GM23248 (cell line): Measurements from ENCODE around the gene KLHL3.

Source experiments
- EZH2 ChIP-seq: fragments of 200-600 bp; sonication (generic); IDR thresholded peaks from 2 replicates; pipeline ENCODE4 v1.6.1; 2018; ENCODE audit warnings: antibody characterized with exemption, mild to moderate bottlenecking; ENCODE audit not compliant: insufficient read depth, poor library complexity, severe bottlenecking
- EZH2phosphoT487 ChIP-seq: fragments of 200-600 bp; sonication (generic); IDR thresholded peaks from 2 replicates; pipeline ENCODE4 v1.6.1; 2018; ENCODE audit warnings: antibody characterized with exemption, moderate library complexity, mild to moderate bottlenecking, low read depth; ENCODE audit not compliant: insufficient read depth

- TF ChIP-seq EZH2 (no peak), EZH2phosphoT487 (no peak)
Observed at GRCh38 chr5:137758121-137758520, 22.2 kb upstream of the KLHL3 start.
